K562 (cell line): ENCODE results near the gene TSPAN15. TPM values are rescaled to one million over a fixed set of nuclear protein-coding genes. Genes with fewer than 3 reads are reported as not detected.

Experiments used
- ATAC-seq: fragments of 200-7000 bp; cut with Tn5 transposase; 3 replicates; pipeline ENCODE4 v1.9.1; 2020; ENCODE audit warnings: moderate library complexity
- BruUV-seq: library from RNA; stranded (reverse); fragments of 400-500 nt; replicated peaks from 2 replicates; lab custom pipeline; 2021; lab: Mats Ljungman, UMichigan
- CTCF ChIA-PET: fragments of 300-600 bp; formaldehyde crosslinking; extraction: SDS; loops from one replicate; lab custom pipeline; 2021; ENCODE audit warnings: low intra/inter-chr PET ratio; lab: Yijun Ruan, JAX
- POLR2A ChIA-PET: fragments of 300-600, 350-650 bp; sonication (Branson Sonifier 250); formaldehyde crosslinking; extraction: SDS; loops from one replicate; lab custom pipeline; 2021; ENCODE audit warnings: antibody characterized with exemption, inconsistent platforms; lab: Yijun Ruan, JAX
- DNase-seq, 4 experiments: peaks; one replicate each; pipeline versions ENCODE4 v3.0.0 to v3.0.0-alpha.2; 2011 to 2018; ENCODE audit warnings: low spot score in 3 of 4, mixed read lengths in 3 of 4; ENCODE audit errors: extremely low read depth in 1 of 4
- FAIRE-seq: peaks from 2 replicates; lab custom pipeline; 2011; peaks lifted over from hg19 to GRCh38; lab: Jason Lieb, UNC
- H2AFZ ChIP-seq: 2 replicates; pipeline ENCODE4 v1.6.0; 2011; ENCODE audit warnings: low read depth, low read length, control low read depth, inconsistent platforms
- H3K27ac ChIP-seq: fragments of 200-600 bp; 3 replicates; pipeline ENCODE4 v1.8.0; 2011; ENCODE audit warnings: low read depth, mild to moderate bottlenecking, control low read depth, inconsistent platforms, low read length, moderate library complexity, mixed read lengths; ENCODE audit errors: extremely low read depth
- H3K27me3 ChIP-seq, 2 experiments: fragments of 300-600 bp in 1 of 2; 2 replicates in 1 of 2; 3 replicates in 1 of 2; pipeline versions ENCODE4 v1.6.0 to v1.8.0; 2011; ENCODE audit warnings: inconsistent platforms in 2 of 2, low read length in 2 of 2, mild to moderate bottlenecking in 1 of 2, mixed read lengths in 1 of 2, moderate library complexity in 1 of 2; ENCODE audit not compliant: control insufficient read depth in 2 of 2, insufficient read depth in 2 of 2
- H3K36me3 ChIP-seq: fragments of 300-600 bp; 3 replicates; pipeline ENCODE4 v1.8.0; 2011; ENCODE audit warnings: mild to moderate bottlenecking, low read length, inconsistent platforms; ENCODE audit not compliant: control insufficient read depth, insufficient read depth
- H3K4me1 ChIP-seq, 2 experiments: fragments of 200-600 bp in 1 of 2; replicated peaks in 1 of 2; 2 replicates in 1 of 2; 3 replicates in 1 of 2; pipeline versions ENCODE4 v1.5.1 to v1.8.0; 2011; ENCODE audit warnings: inconsistent platforms in 2 of 2, low read length in 2 of 2, mild to moderate bottlenecking in 1 of 2, mixed read lengths in 1 of 2, moderate library complexity in 1 of 2; ENCODE audit not compliant: control insufficient read depth in 2 of 2, insufficient read depth in 2 of 2
- H3K4me2 ChIP-seq: 2 replicates; pipeline ENCODE4 v1.6.1; 2011; ENCODE audit warnings: low read length, control low read depth, inconsistent platforms, mixed read lengths; ENCODE audit not compliant: insufficient read depth
- H3K4me3 ChIP-seq: fragments of 200-600 bp; sonication (generic), shearing (Covaris generic); 2 replicates; pipeline ENCODE4 v1.5.1; 2016; ENCODE audit warnings: control low read depth, inconsistent platforms
- H3K79me2 ChIP-seq: fragments of 200-600 bp; 3 replicates; pipeline ENCODE4 v1.8.0; 2011; ENCODE audit warnings: low read length, inconsistent platforms; ENCODE audit not compliant: control insufficient read depth, insufficient read depth
- H3K9ac ChIP-seq, 2 experiments: 2 replicates each; pipeline versions ENCODE4 v1.6.0 to v1.6.1; 2011; ENCODE audit warnings: low read depth in 2 of 2, low read length in 2 of 2, control low read depth in 1 of 2, inconsistent platforms in 1 of 2, mild to moderate bottlenecking in 1 of 2, mixed read lengths in 1 of 2; ENCODE audit not compliant: insufficient read depth in 1 of 2
- H3K9me1 ChIP-seq: one replicate; pipeline ENCODE4 v1.6.0; 2011; ENCODE audit warnings: inconsistent platforms, mild to moderate bottlenecking, low read length, moderate library complexity; ENCODE audit not compliant: control insufficient read depth, insufficient read depth
- H3K9me3 ChIP-seq: replicated peaks from 2 replicates; pipeline ENCODE4 v1.5.1; 2011; ENCODE audit warnings: low read depth, low read length, inconsistent platforms; ENCODE audit not compliant: control insufficient read depth, insufficient read depth
- H4K20me1 ChIP-seq: replicated peaks from 2 replicates; pipeline ENCODE4 v1.6.1; 2011; ENCODE audit warnings: low read length, inconsistent platforms, mixed read lengths; ENCODE audit not compliant: control insufficient read depth, insufficient read depth
- FOXJ2 ChIP-seq: fragments of 200-800 bp; sonication (Bioruptor generic); IDR thresholded peaks from 2 replicates; pipeline ENCODE4 v1.6.1; 2016; ENCODE audit warnings: missing genetic modification characterization, missing compliant biosample characterization
- HDAC8 ChIP-seq: fragments of 450-650 bp; IDR thresholded peaks from 2 replicates; pipeline ENCODE4 v1.6.1; 2016; ENCODE audit warnings: mild to moderate bottlenecking, missing genetic modification characterization, moderate library complexity, missing compliant biosample characterization
- PHB ChIP-seq: fragments of 250-450 bp; sonication (Bioruptor Pico); IDR thresholded peaks from 2 replicates; pipeline ENCODE4 v1.5.0; 2021
- PTTG1 ChIP-seq: fragments of 450-650 bp; IDR thresholded peaks from 2 replicates; pipeline ENCODE4 v1.6.1; 2016; ENCODE audit warnings: low read depth, mild to moderate bottlenecking, missing genetic modification characterization, missing compliant biosample characterization
- ZNF431 ChIP-seq: sonication (generic); formaldehyde crosslinking; IDR thresholded peaks from 2 replicates; pipeline ENCODE4 v1.8.0; 2022; ENCODE audit warnings: mild to moderate bottlenecking, missing genetic modification reagents
- ZNF584 ChIP-seq: fragments of 200-800 bp; sonication (Bioruptor generic); IDR thresholded peaks from 2 replicates; pipeline ENCODE4 v1.6.1; 2016; ENCODE audit warnings: low read depth, mild to moderate bottlenecking, missing genetic modification characterization, missing compliant biosample characterization
- WGBS: fragments of 100-300 bp; shearing (Covaris generic); methylation state at CpG from one replicate; pipeline ENCODE4 v1.1.6; 2016; ENCODE audit warnings: low coverage, mixed read lengths; ENCODE audit not compliant: insufficient coverage; ENCODE audit errors: missing lambda C conversion rate; 5-methylcytosine and 5-hydroxymethylcytosine counted together
- in situ Hi-C: fragments of 300-500 bp; cut with MboI; formaldehyde crosslinking; loops from 4 replicates; pipeline ENCODE4 v1.15.0; 2018; ENCODE audit warnings: inconsistent platforms, mixed read lengths
- intact Hi-C: fragments of 100-400 bp; cut with micrococcal nuclease; formaldehyde crosslinking; loops from 2 replicates; pipeline ENCODE4 v1.14.2; 2022
- polyA plus RNA-seq, 8 experiments: library from polyadenylated mRNA; depleted of rRNA in 4 of 8; stranded (reverse) in 5 of 8; unstranded in 3 of 8; fragments of >200 nt; fragmentation: Nextera tagmentation in 2 of 8; fragmentation: Illumina TruSeq in 1 of 8; extraction: Ambion mirVana in 2 of 8; extraction: Trizol in 1 of 8; gene quantifications; 2 replicates each; pipeline versions ENCODE4 v1.2.1 to v1.2.3, GENCODE V29; 2011 to 2014; ENCODE audit warnings: inconsistent platforms in 1 of 8, missing spikeins in 1 of 8
- total RNA-seq, 7 experiments: library from RNA; depleted of rRNA in 6 of 7; stranded (reverse); fragments of >200 nt in 6 of 7; fragmentation: Illumina TruSeq in 2 of 7; extraction: Trizol in 2 of 7; gene quantifications; 2 replicates each; pipeline versions ENCODE4 v1.2.1 to v1.2.3, GENCODE V29; 2011 to 2021; ENCODE audit warnings: low replicate concordance in 1 of 7
- TF ChIP-seq, protein P1 (sequence below), 2 experiments: fragments of 250-450 bp in 1 of 2; fragments of 450-650 bp in 1 of 2; sonication (Bioruptor Pico) in 1 of 2; IDR thresholded peaks; 2 replicates each; pipeline versions ENCODE4 v1.6.1 to v1.8.0; 2016 to 2021; ENCODE audit warnings: mild to moderate bottlenecking in 2 of 2, moderate library complexity in 2 of 2, missing compliant biosample characterization in 1 of 2, missing genetic modification characterization in 1 of 2
- TF ChIP-seq, protein P2 (sequence below): fragments of 250-450 bp; sonication (Bioruptor Pico); IDR thresholded peaks from 2 replicates; pipeline ENCODE4 v1.4.0; 2020

The TSPAN15 gene
- total and polyA plus RNA-seq, 9 of the 15 experiments (the other 6 are each of a cell fraction or from before 2014, with no cell fraction given): 0.33 to 1.0 (median 0.45) TPM; not detected in 2

DNA sequence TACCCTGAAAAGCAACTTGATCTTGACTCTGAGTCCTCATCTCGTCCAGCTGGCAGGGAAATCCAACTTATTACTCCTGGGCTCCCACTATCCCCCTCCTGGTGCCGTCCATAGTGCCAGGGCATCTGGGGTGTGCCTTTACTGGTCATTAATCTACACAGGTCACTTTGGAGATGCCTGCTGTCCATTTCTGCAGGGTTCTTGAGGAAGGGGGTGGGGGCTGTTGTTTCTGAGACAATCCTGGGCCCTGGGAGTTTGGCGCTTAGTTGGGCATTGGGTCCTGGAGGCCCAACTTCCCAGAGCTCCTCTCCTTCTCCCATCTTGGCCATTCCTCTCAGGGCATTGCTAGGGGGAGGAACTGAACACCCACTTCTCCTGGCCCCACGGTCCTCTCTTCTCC, 28.6 kb upstream of the TSPAN15 start:
- no peaks in the 10 kb centered on the region for H3K79me2 ChIP-seq
- no peak overlapping the region for H3K4me3 ChIP-seq
- WGBS: 22% methylated on average over 4 of the region's 4 CpGs
- BruUV-seq: no TSS peak
- TF ChIP-seq, protein P1, sequence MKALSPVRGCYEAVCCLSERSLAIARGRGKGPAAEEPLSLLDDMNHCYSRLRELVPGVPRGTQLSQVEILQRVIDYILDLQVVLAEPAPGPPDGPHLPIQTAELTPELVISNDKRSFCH (CRISPR knock-in tag; IDR thresholded peaks at IDR 0.05): no peak
- TF ChIP-seq, protein P1 (tag; IDR thresholded peaks at IDR 0.05): no peak
- TF ChIP-seq ZNF431 (CRISPR knock-in tag): no peak
- H3K27ac ChIP-seq: no peak overlapping the region
- H3K9me3 ChIP-seq: no peaks in the 10 kb centered on the region
- ChIA-PET CTCF (no interaction called here), POLR2A (interaction anchor here (0.7 to 1.1 kb wide), 2 partner anchors 10 to 1573 kb away, joined by 3 read pairs; no protein-coding TSS in a partner anchor)
- H3K36me3 ChIP-seq: no peaks in the 10 kb centered on the region
- no peaks in the 10 kb centered on the region for H3K9me1 ChIP-seq
- FAIRE-seq (no peak), ATAC-seq (no peak), DNase-seq (no peak)
- H3K4me2 ChIP-seq: no peak overlapping the region
- intact Hi-C loops (no loop called here), in situ Hi-C loops (no loop called here)
- peaks cover 24 to 36% of the 10 kb centered on the region in 2 experiments for H3K27me3 ChIP-seq
- H4K20me1 ChIP-seq: no peaks in the 10 kb centered on the region
- peaks cover 6 to 15% of the 10 kb centered on the region in 2 experiments; a peak in 3 of 5 replicates for H3K4me1 ChIP-seq
- no peak overlapping the region for H3K9ac ChIP-seq
- no peak overlapping the region for H2AFZ ChIP-seq

DNA sequence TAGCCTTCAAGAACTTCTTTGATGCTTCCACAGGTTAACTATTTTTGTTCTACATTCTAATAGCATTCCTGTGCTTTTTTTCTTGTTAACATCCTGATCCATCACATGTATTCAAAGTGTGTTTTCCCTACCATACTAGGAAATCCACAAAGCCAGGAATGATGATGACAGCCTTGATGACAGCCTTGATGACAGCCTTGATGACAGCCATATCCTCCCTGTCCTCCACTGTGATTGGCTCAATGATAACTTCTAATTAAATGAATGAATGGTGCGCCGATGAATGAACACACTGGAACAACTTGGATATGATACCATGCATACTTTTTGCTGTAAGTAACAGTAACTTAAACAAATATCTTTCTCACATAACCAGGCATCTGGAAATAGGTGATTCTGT, 26.2 kb upstream of the TSPAN15 start:
- POLR2A ChIA-PET: interaction anchor here (0.8 kb wide), 1 partner anchor 121 kb away, joined by 3 read pairs; no protein-coding TSS in a partner anchor
- no peak for TF ChIP-seq FOXJ2 (tag)
- TF ChIP-seq, protein P2, sequence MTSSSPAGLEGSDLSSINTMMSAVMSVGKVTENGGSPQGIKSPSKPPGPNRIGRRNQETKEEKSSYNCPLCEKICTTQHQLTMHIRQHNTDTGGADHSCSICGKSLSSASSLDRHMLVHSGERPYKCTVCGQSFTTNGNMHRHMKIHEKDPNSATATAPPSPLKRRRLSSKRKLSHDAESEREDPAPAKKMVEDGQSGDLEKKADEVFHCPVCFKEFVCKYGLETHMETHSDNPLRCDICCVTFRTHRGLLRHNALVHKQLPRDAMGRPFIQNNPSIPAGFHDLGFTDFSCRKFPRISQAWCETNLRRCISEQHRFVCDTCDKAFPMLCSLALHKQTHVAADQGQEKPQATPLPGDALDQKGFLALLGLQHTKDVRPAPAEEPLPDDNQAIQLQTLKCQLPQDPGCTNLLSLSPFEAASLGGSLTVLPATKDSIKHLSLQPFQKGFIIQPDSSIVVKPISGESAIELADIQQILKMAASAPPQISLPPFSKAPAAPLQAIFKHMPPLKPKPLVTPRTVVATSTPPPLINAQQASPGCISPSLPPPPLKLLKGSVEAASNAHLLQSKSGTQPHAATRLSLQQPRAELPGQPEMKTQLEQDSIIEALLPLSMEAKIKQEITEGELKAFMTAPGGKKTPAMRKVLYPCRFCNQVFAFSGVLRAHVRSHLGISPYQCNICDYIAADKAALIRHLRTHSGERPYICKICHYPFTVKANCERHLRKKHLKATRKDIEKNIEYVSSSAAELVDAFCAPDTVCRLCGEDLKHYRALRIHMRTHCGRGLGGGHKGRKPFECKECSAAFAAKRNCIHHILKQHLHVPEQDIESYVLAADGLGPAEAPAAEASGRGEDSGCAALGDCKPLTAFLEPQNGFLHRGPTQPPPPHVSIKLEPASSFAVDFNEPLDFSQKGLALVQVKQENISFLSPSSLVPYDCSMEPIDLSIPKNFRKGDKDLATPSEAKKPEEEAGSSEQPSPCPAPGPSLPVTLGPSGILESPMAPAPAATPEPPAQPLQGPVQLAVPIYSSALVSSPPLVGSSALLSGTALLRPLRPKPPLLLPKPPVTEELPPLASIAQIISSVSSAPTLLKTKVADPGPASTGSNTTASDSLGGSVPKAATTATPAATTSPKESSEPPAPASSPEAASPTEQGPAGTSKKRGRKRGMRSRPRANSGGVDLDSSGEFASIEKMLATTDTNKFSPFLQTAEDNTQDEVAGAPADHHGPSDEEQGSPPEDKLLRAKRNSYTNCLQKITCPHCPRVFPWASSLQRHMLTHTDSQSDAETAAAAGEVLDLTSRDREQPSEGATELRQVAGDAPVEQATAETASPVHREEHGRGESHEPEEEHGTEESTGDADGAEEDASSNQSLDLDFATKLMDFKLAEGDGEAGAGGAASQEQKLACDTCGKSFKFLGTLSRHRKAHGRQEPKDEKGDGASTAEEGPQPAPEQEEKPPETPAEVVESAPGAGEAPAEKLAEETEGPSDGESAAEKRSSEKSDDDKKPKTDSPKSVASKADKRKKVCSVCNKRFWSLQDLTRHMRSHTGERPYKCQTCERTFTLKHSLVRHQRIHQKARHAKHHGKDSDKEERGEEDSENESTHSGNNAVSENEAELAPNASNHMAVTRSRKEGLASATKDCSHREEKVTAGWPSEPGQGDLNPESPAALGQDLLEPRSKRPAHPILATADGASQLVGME: no peak
- no peak for TF ChIP-seq PTTG1 (tag)
- no peak for TF ChIP-seq HDAC8 (tag)
- TF ChIP-seq PHB (CRISPR knock-in tag): no peak
- TF ChIP-seq ZNF584 (CRISPR knock-in tag): no peak

More for the DNA sequence above, 26.2 kb upstream of the TSPAN15 start:
- Histone ChIP-seq H3K4me2 (no peak overlapping the region), H3K27ac (no peak overlapping the region), H3K9me3 (no peaks in the 10 kb centered on the region), H4K20me1 (no peaks in the 10 kb centered on the region), H3K9ac (no peak overlapping the region), H3K79me2 (no peaks in the 10 kb centered on the region), H2AFZ (no peak overlapping the region), H3K9me1 (no peaks in the 10 kb centered on the region), H3K27me3 (peaks cover 5 to 20% of the 10 kb centered on the region in 2 experiments; a peak in 3 of 5 replicates), H3K36me3 (no peaks in the 10 kb centered on the region), H3K4me1 (peaks cover 6 to 15% of the 10 kb centered on the region in 2 experiments; a peak in 3 of 5 replicates), H3K4me3 (no peak overlapping the region)
- intact Hi-C loops (loop anchor here (5.0 kb wide), 1 partner anchor 212 kb away; no protein-coding TSS in a partner anchor), in situ Hi-C loops (no loop called here)
- ATAC-seq (no peak), DNase-seq (no peak), FAIRE-seq (no peak)
- 97% methylated on average over 2 of the region's 2 CpGs for WGBS
- no TSS peak for BruUV-seq
- CTCF ChIA-PET: interaction anchor here (3.7 kb wide), 1 partner anchor 82 kb away, joined by 52 read pairs; no protein-coding TSS in a partner anchor
